MCF 10A (cell line): ENCODE measurements around the gene ABCE1. TPM values are rescaled to one million over a fixed set of nuclear protein-coding genes. Genes with fewer than 3 reads are reported as not detected.

ENCODE experiments used
- BruUV-seq: library from RNA; stranded (reverse); fragments of 400-500 nt; replicated peaks from 2 replicates; lab custom pipeline; 2021; lab: Mats Ljungman, UMichigan
- CTCF ChIA-PET: fragments of 300-600 bp; sonication (Branson Sonifier 250); formaldehyde crosslinking; extraction: SDS; loops from one replicate; lab custom pipeline; 2021; ENCODE audit warnings: antibody characterized with exemption, inconsistent platforms; lab: Yijun Ruan, JAX
- POLR2A ChIA-PET: fragments of 300-600, 350-650 bp; sonication (Branson Sonifier 250); formaldehyde crosslinking; extraction: SDS; loops from one replicate; lab custom pipeline; 2020; ENCODE audit warnings: antibody characterized with exemption, inconsistent platforms; lab: Yijun Ruan, JAX
- DNase-seq: peaks from one replicate; pipeline ENCODE4 v3.0.0-alpha.2; 2018; ENCODE audit not compliant: unreplicated experiment
- H3K27ac Mint-ChIP-seq: one replicate; pipeline ENCODE4 v1.8.0; 2022; ENCODE audit warnings: mild to moderate bottlenecking, low read depth, mixed read lengths; ENCODE audit not compliant: unreplicated experiment
- H3K27me3 Mint-ChIP-seq: one replicate; pipeline ENCODE4 v1.8.0; 2022; ENCODE audit warnings: mixed read lengths; ENCODE audit not compliant: insufficient read depth, unreplicated experiment
- H3K36me3 Mint-ChIP-seq: one replicate; pipeline ENCODE4 v1.8.0; 2022; ENCODE audit warnings: mild to moderate bottlenecking, moderate library complexity, mixed read lengths; ENCODE audit not compliant: insufficient read depth, unreplicated experiment
- H3K4me1 Mint-ChIP-seq: one replicate; pipeline ENCODE4 v1.8.0; 2022; ENCODE audit warnings: mixed read lengths; ENCODE audit not compliant: insufficient read depth, unreplicated experiment
- H3K4me3 Mint-ChIP-seq: one replicate; pipeline ENCODE4 v1.8.0; 2022; ENCODE audit warnings: mild to moderate bottlenecking, moderate library complexity, mixed read lengths; ENCODE audit not compliant: unreplicated experiment
- H3K9me3 Mint-ChIP-seq: one replicate; pipeline ENCODE4 v1.8.0; 2022; ENCODE audit warnings: mixed read lengths; ENCODE audit not compliant: unreplicated experiment
- CTCF ChIP-seq: fragments of 200-600 bp; IDR thresholded peaks from one replicate; pipeline ENCODE4 v1.8.0; 2022; ENCODE audit warnings: antibody characterized with exemption, mild to moderate bottlenecking; ENCODE audit not compliant: unreplicated experiment
- intact Hi-C: fragments of 100-400 bp; cut with micrococcal nuclease; formaldehyde crosslinking; loops from 2 replicates; pipeline ENCODE4 v1.14.1; 2022
- total RNA-seq: library from RNA; stranded (reverse); gene quantifications from 2 replicates; pipeline ENCODE4 v1.2.3, GENCODE V29; 2022

Gene ABCE1
- total RNA-seq, 1 experiment from 2014 or later = 136 TPM

GRCh38 chr4:145099653-145100052, 1.5 kb downstream of the ABCE1 start:
- peaks cover 8% of the 10 kb centered on the region for H3K9me3 Mint-ChIP-seq
- no peak for TF ChIP-seq CTCF
- peak overlapping the region; percentile 94 for H3K4me3 Mint-ChIP-seq
- ChIA-PET POLR2A (interaction anchor here (0.6 to 4.8 kb wide), 7 partner anchors 9 to 79 kb away, joined by 3 to 63 read pairs (median 5); partner anchors contain the start of gene OTUD4), CTCF (interaction anchor here (0.6 to 1.0 kb wide), 3 partner anchors 513 to 956 kb away, joined by 3 read pairs; no protein-coding TSS in a partner anchor)
- no peaks in the 10 kb centered on the region for H3K27me3 Mint-ChIP-seq
- intact Hi-C loops = loop anchor here (10.0 kb wide), 1 partner anchor 515 kb away; the partner anchor contains the start of gene MMAA
- peak overlapping the region; percentile 99 for H3K27ac Mint-ChIP-seq
- BruUV-seq = no TSS peak
- peaks cover 17% of the 10 kb centered on the region for H3K36me3 Mint-ChIP-seq
- DNase-seq = peak; percentile 8
- peaks cover 10% of the 10 kb centered on the region for H3K4me1 Mint-ChIP-seq

- Mint-ChIP-seq H3K4me3 (no peak overlapping the region), H3K4me1 (peaks cover 6% of the 10 kb centered on the region), H3K27me3 (no peaks in the 10 kb centered on the region), H3K27ac (no peak overlapping the region), H3K9me3 (no peaks in the 10 kb centered on the region), H3K36me3 (peaks cover 9% of the 10 kb centered on the region)
- intact Hi-C loops = no loop called here
- BruUV-seq = no TSS peak
- CTCF ChIA-PET = interaction anchor here (0.7 to 1.1 kb wide), 2 partner anchors 10 to 39 kb away, joined by 3 to 6 read pairs; no protein-coding TSS in a partner anchor
- POLR2A ChIA-PET = interaction anchor here (0.5 to 4.8 kb wide), 3 partner anchors 15 to 1780 kb away, joined by 3 to 63 read pairs (median 3); partner anchors contain the start of gene OTUD4
- no peak for TF ChIP-seq CTCF
- no peak for DNase-seq
These were observed 3.0 kb downstream of the ABCE1 start for GRCh38 chr4:145101091-145101490.

GRCh38 chr4:145102619-145103018, 4.5 kb downstream of the ABCE1 start:
- H3K27ac Mint-ChIP-seq = no peak overlapping the region
- CTCF ChIA-PET = no interaction called here
- POLR2A ChIA-PET = no interaction called here
- no peak overlapping the region for H3K4me3 Mint-ChIP-seq
- peaks cover 6% of the 10 kb centered on the region for H3K4me1 Mint-ChIP-seq
- TF ChIP-seq CTCF = no peak
- BruUV-seq = no TSS peak
- no peaks in the 10 kb centered on the region for H3K27me3 Mint-ChIP-seq
- no peaks in the 10 kb centered on the region for H3K9me3 Mint-ChIP-seq
- intact Hi-C loops = no loop called here
- peaks cover 23% of the 10 kb centered on the region for H3K36me3 Mint-ChIP-seq
- no peak for DNase-seq

- no TSS peak for BruUV-seq
- no peak overlapping the region for H3K27ac Mint-ChIP-seq
- intact Hi-C loops = no loop called here
- H3K36me3 Mint-ChIP-seq = peaks cover 28% of the 10 kb centered on the region
- peaks cover 6% of the 10 kb centered on the region for H3K4me1 Mint-ChIP-seq
- ChIA-PET POLR2A (no interaction called here), CTCF (interaction anchor here (0.6 to 0.9 kb wide), 2 partner anchors 10 to 1118 kb away, joined by 3 to 4 read pairs; no protein-coding TSS in a partner anchor)
- H3K9me3 Mint-ChIP-seq = no peaks in the 10 kb centered on the region
- DNase-seq = no peak
- H3K4me3 Mint-ChIP-seq = no peak overlapping the region
- TF ChIP-seq CTCF = no peak
- no peaks in the 10 kb centered on the region for H3K27me3 Mint-ChIP-seq
These were observed 5.4 kb downstream of the ABCE1 start for GRCh38 chr4:145103496-145103895.
